SJSA1 (cell line): ENCODE measurements around the gene PPP2R5E. TPM values are rescaled to one million over a fixed set of nuclear protein-coding genes. Genes with fewer than 3 reads are reported as not detected.
A peak's percentile ranks its signal among the peaks of the same experiment; 100 is the strongest.
"Not testable (repeated sequence)": the region's sequence is repeated elsewhere in the genome, so short reads cannot be mapped to it uniquely, and the experiment has no call there.

Experiments
- DNase-seq, 2 experiments: peaks; one replicate each; pipeline ENCODE4 v3.0.0-alpha.2; 2015 to 2020; ENCODE audit warnings: low spot score in 2 of 2, low read depth in 1 of 2
- H3K27ac ChIP-seq: fragments of 250-450 bp; sonication (Bioruptor Pico); 2 replicates; pipeline ENCODE4 v1.5.1; 2020; ENCODE audit warnings: mild to moderate bottlenecking, moderate library complexity
- H3K27me3 ChIP-seq: fragments of 250-450 bp; sonication (Bioruptor Pico); replicated peaks from 2 replicates; pipeline ENCODE4 v1.5.1; 2020; ENCODE audit warnings: mild to moderate bottlenecking, moderate library complexity
- H3K36me3 ChIP-seq: fragments of 250-450 bp; sonication (Bioruptor Pico); 2 replicates; pipeline ENCODE4 v1.5.1; 2020; ENCODE audit warnings: mild to moderate bottlenecking
- H3K4me1 ChIP-seq: fragments of 250-450 bp; sonication (Bioruptor Pico); replicated peaks from 2 replicates; pipeline ENCODE4 v1.6.1; 2021; ENCODE audit warnings: mild to moderate bottlenecking
- H3K4me3 ChIP-seq: fragments of 250-450 bp; sonication (Bioruptor Pico); 2 replicates; pipeline ENCODE4 v1.5.1; 2020; ENCODE audit warnings: mild to moderate bottlenecking
- H3K9me3 ChIP-seq: fragments of 250-450 bp; sonication (Bioruptor Pico); replicated peaks from 2 replicates; pipeline ENCODE4 v1.5.1; 2020; ENCODE audit warnings: mild to moderate bottlenecking
- total RNA-seq: library from RNA; depleted of rRNA; stranded (reverse); fragments of >200 nt; shearing (Covaris generic); gene quantifications from 2 replicates; pipeline ENCODE4 v1.2.3, GENCODE V29; 2014

PPP2R5E gene
- total RNA-seq, 1 experiment from 2014 or later: 15.6 TPM

DNA sequence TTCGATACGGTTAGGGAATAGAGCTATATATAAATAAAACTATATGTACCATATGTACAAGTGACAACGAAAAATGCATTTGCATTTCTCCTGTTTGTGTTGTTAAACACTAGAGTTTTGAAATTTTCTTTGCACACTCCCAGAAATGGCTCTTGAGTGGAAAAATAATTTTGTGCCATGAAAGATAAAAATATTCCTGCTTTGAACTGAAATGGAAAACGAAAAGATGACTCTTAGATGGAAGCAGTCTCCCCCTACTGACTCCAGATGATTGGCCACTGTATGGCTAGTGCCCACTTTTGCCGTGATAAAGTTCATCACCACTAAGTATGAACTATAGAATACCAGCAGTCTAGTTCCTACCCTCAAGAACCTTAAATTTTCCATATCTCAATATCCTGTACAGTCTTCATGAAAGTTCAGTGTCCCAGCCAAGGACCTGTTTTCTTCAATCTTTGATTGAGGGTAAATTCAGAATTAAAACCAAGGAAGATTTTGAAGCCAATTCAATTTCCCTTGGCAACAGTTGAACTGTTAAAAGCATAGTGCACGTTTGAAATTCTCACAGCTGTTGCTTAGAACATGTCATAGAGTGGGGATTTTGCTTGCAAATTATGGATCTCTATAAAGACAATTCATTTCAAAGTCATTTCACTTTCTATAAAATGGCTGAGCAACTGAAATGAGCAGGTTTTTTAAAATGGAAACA lies 1.6 kb upstream of the PPP2R5E start:
- H3K9me3 ChIP-seq: no peaks in the 10 kb centered on the region
- H3K36me3 ChIP-seq: peaks cover 9% of the 10 kb centered on the region
- peaks cover 3% of the 10 kb centered on the region for H3K4me1 ChIP-seq
- no peak overlapping the region for H3K27ac ChIP-seq
- DNase-seq: peak in 1 of 2 experiments; percentile 11
- H3K27me3 ChIP-seq: no peaks in the 10 kb centered on the region
- H3K4me3 ChIP-seq: peak overlapping the region; percentile 77

DNA sequence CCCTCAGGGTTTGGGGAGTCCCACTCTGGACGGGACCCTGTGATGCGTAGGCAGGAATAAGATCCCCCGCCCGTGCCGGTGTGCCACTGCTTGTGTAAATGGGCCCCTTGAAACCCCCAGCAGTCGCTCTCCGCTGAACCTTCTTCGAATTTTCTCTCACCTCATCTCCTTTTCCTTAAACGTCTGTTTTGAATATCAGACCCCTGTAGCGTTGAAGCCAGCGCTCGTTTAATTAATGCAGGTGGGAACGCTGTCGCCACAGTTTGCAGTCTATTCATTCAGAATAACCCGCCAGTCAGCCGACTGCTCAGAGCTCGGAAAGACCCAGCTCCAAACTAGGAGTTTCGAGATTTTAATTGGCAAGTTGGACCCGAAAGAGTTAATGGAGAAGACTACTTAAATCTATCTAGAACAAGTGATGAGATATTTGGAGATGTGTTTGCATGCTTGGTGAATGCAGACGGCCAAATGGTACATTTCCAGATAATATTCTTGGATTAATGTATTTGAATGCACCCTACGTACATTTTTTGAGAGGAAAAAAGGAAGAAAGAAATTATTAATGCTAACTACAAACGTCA lies 739 bp upstream of the PPP2R5E start:
- H3K27me3 ChIP-seq: no peaks in the 10 kb centered on the region
- H3K36me3 ChIP-seq: peaks cover 17% of the 10 kb centered on the region
- DNase-seq: no peak
- H3K27ac ChIP-seq: 0 out of 2 replicates have a peak overlapping the region, but pooled peaks have one; percentile 11
- H3K9me3 ChIP-seq: no peaks in the 10 kb centered on the region
- peak overlapping the region; percentile 77 for H3K4me3 ChIP-seq
- peaks cover 3% of the 10 kb centered on the region for H3K4me1 ChIP-seq

DNA sequence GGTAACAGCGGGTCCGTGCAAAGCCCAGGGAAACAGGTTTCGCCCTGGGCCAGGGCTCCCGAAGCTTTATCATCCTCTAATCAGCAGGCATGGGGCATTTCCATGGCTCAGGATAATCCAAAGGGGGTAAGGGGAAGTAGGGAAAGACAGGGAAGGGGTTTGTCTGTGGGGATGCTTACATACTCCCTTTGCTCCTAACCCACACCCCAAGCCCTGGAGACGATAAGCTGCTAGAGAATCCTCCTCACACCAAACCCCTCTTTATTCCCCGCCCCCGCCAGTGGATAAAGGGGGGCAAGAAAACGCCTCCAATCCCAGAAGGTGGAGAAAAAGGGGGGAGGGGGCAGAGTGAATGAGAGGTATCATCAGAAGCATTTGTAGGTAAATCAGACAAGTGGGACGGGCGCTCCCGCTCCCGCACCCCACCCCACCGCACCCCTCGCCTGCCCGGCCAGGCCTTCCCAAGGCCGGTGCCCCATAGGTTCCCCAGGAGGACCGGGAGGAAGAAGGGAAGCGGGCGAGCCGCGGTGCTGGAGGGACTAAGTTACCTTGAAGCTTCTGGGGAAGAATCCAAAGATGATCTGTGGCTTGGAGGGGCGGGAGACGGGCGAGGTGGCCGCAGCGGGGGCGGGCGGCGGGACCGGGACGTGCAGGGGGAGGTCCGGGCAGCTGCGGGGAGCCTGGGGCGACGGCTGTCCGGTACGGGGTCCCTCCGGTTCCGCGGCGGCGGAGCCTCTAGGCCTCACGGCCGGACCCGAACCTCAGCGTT lies 762 bp downstream of the PPP2R5E start:
- Histone ChIP-seq H3K27me3 (no peaks in the 10 kb centered on the region), H3K9me3 (no peaks in the 10 kb centered on the region), H3K4me3 (peak overlapping the region; percentile 77), H3K36me3 (peaks cover 26% of the 10 kb centered on the region), H3K4me1 (peaks cover 3% of the 10 kb centered on the region), H3K27ac (peak overlapping the region; percentile 40)
- DNase-seq: peak; percentile 26 to 43

DNA sequence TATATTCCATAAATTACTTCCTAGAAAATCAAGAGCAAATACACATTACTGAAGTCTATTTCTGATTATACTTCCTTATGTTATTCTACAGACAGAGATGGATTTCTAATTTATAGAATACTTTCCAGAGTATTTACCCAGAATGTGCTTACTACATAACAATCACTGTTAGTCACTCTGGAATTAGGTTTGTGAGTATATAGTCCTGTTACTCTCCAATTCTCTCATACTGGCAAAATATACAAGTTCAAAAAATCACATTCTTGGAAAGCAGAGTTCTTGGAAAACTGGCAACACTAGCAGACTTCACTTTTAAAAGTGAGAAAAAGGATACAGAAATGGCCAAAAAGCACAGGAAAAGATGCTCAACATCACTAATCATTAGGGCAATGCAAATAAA lies 7.3 kb downstream of the PPP2R5E start:
- no peak for DNase-seq
- no peaks in the 10 kb centered on the region for H3K27me3 ChIP-seq
- H3K4me3 ChIP-seq: no peak overlapping the region
- H3K4me1 ChIP-seq: no peaks in the 10 kb centered on the region
- peaks cover 43% of the 10 kb centered on the region for H3K36me3 ChIP-seq
- H3K27ac ChIP-seq: no peak overlapping the region
- no peaks in the 10 kb centered on the region for H3K9me3 ChIP-seq

DNA sequence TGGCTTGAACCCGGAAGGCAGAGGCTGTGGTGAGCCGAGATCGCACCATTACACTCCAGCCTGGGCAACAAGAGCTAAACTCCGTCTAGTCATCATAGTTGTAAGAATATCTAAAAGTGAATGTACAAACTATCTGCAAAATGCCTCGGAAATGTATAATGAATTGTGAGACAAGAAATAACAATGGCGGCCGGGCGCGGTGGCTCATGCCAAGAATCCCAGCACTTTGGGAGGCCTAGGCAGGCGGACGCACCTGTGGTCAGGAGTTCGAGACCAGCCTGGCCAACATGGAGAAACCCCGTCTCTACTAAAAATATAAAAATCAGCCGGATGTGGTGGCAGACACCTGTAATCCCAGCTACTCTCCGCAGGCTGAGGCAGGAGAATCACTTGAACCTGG lies 9.7 kb downstream of the PPP2R5E start:
- peaks cover 31% of the 10 kb centered on the region for H3K36me3 ChIP-seq
- no peaks in the 10 kb centered on the region for H3K9me3 ChIP-seq
- DNase-seq: no peak
- H3K27me3 ChIP-seq: no peaks in the 10 kb centered on the region
- no peaks in the 10 kb centered on the region for H3K4me1 ChIP-seq
- H3K27ac ChIP-seq: no peak overlapping the region
- H3K4me3 ChIP-seq: no peak overlapping the region

DNA sequence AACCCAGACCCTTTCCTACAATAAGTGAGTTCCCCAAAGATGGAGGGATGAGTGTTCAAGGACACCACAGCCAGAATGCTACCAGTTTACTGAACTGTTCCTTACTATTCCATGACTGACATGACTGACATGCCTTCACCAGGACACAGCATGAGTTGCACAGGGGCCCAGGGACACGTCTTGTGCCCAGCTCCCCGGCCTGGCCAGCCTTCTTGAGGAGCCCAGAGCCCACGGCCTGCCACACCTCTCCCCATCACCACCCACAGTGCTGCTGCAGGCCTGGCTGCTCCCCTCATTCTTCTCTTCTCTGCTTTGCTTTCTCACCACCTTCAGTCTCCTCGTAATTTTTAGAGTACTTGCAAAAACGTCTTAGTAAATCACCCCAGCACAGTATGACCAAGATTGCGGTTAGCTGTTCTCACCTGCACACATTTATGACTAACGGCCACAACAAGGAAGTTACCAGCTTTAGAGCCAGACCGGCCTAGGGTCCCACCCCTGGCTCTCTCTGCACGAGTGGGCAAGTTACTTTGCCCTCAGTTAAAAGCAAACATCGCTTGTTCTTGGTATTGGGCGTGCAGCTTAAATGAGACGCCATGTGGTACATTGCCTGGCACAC lies 18.5 kb downstream of the PPP2R5E start:
- Histone ChIP-seq H3K36me3 (0 out of 2 replicates have a peak, but pooled peaks cover 7% of the 10 kb centered on the region), H3K9me3 (no peaks in the 10 kb centered on the region), H3K27me3 (no peaks in the 10 kb centered on the region), H3K4me3 (no peak overlapping the region), H3K27ac (no peak overlapping the region), H3K4me1 (no peaks in the 10 kb centered on the region)
- no peak for DNase-seq

DNA sequence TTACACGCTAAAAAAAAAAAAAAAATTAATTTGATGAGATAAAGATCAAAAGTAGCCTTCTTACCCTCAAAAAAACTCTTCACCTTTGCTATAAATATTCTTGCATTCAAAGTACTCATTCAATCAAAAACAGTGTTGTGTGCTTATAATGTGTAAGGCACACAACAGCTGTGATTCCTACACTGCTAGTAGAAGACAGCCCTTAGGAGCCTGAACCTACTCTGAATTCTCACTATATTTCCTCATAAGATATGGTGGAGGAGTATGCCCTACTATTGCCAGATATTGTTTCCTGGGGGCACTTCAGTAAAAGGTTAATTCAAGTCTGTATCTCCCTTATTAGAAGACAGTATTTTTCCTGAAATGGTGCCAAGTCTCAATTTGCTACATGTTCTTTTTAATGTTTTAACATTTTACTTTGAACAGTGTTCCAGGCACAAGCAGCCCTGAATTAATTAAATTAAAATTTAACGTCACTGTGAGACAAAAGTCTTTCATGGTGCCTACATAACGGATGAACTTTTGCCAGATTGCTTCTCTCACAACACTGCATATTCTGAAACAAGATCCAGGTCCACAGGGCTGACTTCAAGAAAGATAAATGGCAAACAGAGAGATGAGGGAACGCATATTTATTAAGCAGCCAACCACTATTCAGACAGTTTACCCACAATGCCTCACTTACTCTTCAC lies 19.3 kb downstream of the PPP2R5E start:
- Histone ChIP-seq H3K27me3 (no peaks in the 10 kb centered on the region), H3K9me3 (no peaks in the 10 kb centered on the region), H3K36me3 (0 out of 2 replicates have a peak, but pooled peaks cover 7% of the 10 kb centered on the region), H3K27ac (no peak overlapping the region), H3K4me1 (no peaks in the 10 kb centered on the region), H3K4me3 (no peak overlapping the region)
- DNase-seq: no peak

DNA sequence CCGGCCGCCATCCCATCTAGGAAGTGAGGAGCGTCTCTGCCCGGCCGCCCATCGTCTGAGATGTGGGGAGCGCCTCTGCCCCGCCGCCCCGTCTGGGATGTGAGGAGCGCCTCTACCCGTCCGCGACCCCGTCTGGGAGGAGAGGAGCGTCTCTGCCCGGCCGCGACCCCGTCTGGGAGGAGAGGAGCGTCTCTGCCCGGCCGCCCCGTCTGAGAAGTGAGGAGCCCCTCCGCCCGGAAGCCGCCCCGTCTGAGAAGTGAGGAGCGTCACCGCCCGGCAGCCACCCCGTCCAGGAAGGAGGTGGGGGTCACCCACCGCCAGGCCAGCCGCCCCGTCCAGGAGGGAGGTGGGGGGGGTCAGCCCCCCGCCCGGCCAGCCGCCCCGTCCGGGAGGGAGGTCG lies 20.7 kb downstream of the PPP2R5E start:
- not testable (repeated sequence) for H3K9me3 ChIP-seq, H3K27me3 ChIP-seq, H3K36me3 ChIP-seq

DNA sequence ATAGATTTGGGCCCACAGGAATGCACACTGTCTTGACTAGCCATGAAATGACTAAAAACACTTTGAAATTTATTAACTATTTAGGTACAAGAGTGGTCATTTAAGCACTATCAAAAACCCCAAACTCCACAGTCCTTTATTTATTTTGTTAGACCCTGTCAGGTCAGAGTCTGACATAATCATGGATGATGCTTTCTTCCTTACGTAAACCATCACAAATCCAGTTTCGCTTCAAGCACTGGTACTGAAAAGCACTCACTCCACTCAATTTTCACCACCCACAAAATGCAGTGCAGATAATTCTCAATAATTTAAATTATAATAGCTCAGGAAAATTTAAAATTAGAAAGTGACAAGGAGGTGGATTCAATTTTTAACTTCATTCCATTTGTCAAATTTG lies 25.8 kb downstream of the PPP2R5E start:
- Histone ChIP-seq H3K4me3 (no peak overlapping the region), H3K9me3 (no peaks in the 10 kb centered on the region), H3K27me3 (no peaks in the 10 kb centered on the region), H3K36me3 (0 out of 2 replicates have a peak, but pooled peaks cover 3% of the 10 kb centered on the region), H3K27ac (no peak overlapping the region), H3K4me1 (no peaks in the 10 kb centered on the region)
- no peak for DNase-seq

More for the DNA sequence above, 20.7 kb downstream of the PPP2R5E start:
- H3K4me1 ChIP-seq, DNase-seq, H3K27ac ChIP-seq, H3K4me3 ChIP-seq: not testable (repeated sequence)

DNA sequence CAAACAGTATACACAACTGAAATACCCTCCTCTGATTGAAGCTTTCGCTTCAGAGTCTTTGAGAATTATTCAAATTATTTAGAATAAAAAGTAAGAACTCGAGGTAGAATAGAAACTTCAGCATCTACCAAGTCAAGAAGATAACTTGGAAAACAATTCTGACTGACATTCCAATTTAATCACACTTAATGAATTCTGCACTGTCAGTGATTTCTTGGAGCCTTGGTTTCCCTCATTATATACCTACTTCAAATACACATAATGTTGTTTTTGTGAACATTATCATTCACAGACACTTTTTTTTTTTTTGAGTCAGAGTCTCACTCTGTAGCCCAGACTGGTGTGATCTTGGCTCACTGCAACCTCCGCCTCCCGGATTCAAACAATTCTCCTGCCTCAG lies 27.9 kb downstream of the PPP2R5E start:
- Histone ChIP-seq H3K4me1 (no peaks in the 10 kb centered on the region), H3K27ac (no peak overlapping the region), H3K27me3 (no peaks in the 10 kb centered on the region), H3K9me3 (no peaks in the 10 kb centered on the region), H3K4me3 (no peak overlapping the region), H3K36me3 (0 out of 2 replicates have a peak, but pooled peaks cover under 1% of the 10 kb centered on the region)
- DNase-seq: no peak

DNA sequence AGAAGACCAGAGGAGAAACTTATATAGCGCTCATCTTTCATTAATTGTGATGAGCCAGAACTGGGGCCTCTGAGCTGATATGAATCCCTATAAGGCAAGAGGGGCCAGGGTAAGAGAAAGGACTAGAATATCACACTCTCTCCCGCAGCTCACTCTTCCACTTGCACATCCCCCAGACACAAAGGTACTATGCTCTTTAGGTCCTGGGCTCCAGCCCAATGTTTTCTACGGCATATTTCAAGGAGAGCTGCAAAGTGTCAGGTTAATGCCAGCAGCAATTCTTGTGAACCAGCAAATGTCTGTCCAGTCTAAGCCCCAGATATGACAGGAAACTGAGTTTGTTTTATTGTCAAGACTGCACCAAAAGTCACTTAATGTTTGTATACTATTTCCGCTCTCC lies 29.4 kb downstream of the PPP2R5E start:
- Histone ChIP-seq H3K27me3 (no peaks in the 10 kb centered on the region), H3K4me1 (no peaks in the 10 kb centered on the region), H3K4me3 (no peak overlapping the region), H3K36me3 (0 out of 2 replicates have a peak, but pooled peaks cover 3% of the 10 kb centered on the region), H3K27ac (no peak overlapping the region), H3K9me3 (no peaks in the 10 kb centered on the region)
- no peak for DNase-seq

DNA sequence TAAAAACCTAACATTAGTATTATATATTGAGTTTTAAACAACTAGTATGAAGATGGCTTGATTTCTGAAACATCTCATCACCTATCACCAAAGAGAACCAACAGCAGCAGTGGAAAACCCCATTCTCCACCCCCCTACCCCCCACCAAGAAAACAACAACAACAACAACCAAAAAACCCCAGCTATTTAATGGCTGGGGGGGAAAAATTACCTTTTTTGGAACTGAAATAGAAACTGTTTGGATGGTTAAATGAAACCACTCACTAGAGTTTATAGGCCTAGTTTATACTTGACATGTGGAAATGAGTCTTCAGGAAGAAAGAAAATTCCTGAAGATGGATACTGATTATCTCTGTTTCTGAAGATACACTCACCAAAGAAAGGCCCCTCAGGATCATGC lies 30.3 kb downstream of the PPP2R5E start:
- H3K27ac ChIP-seq: no peak overlapping the region
- 0 out of 2 replicates have a peak, but pooled peaks cover 3% of the 10 kb centered on the region for H3K36me3 ChIP-seq
- DNase-seq: no peak
- H3K27me3 ChIP-seq: no peaks in the 10 kb centered on the region
- H3K4me1 ChIP-seq: no peaks in the 10 kb centered on the region
- H3K9me3 ChIP-seq: no peaks in the 10 kb centered on the region
- no peak overlapping the region for H3K4me3 ChIP-seq

DNA sequence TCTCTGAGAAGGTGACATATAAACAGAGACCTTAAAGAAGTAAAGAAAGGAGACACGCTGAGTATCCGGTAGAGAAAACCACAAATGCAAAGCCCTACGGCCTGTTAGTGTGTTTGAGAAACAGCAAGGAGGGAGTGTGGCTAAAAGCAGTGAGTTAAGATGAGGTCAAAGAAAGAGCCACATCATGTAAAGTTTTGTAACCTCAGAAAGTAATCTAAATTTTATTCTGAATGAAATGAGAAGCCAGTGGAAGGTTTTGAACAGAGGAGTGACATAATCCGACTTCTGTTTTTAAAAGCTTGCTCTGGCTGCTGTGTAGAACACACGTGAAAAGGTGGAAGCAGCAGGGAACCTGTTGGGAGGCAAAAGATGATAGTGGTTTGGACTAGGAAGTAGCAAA lies 32.6 kb downstream of the PPP2R5E start:
- Histone ChIP-seq H3K9me3 (no peaks in the 10 kb centered on the region), H3K27me3 (no peaks in the 10 kb centered on the region), H3K4me3 (no peak overlapping the region), H3K4me1 (no peaks in the 10 kb centered on the region), H3K36me3 (0 out of 2 replicates have a peak, but pooled peaks cover 3% of the 10 kb centered on the region), H3K27ac (no peak overlapping the region)
- DNase-seq: no peak
